Fibroblast of peridontal ligament (primary cell): ENCODE measurements around the gene RNF212.

Source experiments
- DNase-seq: peaks from one replicate; pipeline ENCODE4 v3.0.0-alpha.2; 2010; ENCODE audit errors: extremely low read depth

The RNF212 gene

GRCh38 chr4:1048773-1049590, 64.4 kb downstream of the RNF212 start:
- DNase-seq, result no peak

- DNase-seq, result no peak
These were observed 65.2 kb downstream of the RNF212 start for GRCh38 chr4:1047976-1048772.

GRCh38 chr4:1047106-1047975, 66.0 kb downstream of the RNF212 start:
- peak; percentile 74 for DNase-seq

- peak; percentile 64 for DNase-seq
These were observed 66.8 kb downstream of the RNF212 start for GRCh38 chr4:1046581-1047011.

GRCh38 chr4:1045595-1046201, 67.7 kb downstream of the RNF212 start:
- no peak for DNase-seq

GRCh38 chr4:1045193-1045594, 68.2 kb downstream of the RNF212 start:
- DNase-seq, result no peak

GRCh38 chr4:1044469-1045192, 68.7 kb downstream of the RNF212 start:
- no peak for DNase-seq

- peak; percentile 99 for DNase-seq
These were observed 69.5 kb downstream of the RNF212 start for GRCh38 chr4:1043651-1044468.

GRCh38 chr4:1043162-1043561, 70.2 kb downstream of the RNF212 start:
- DNase-seq, result no peak

GRCh38 chr4:1042352-1043055, 70.9 kb downstream of the RNF212 start:
- DNase-seq, result no peak

GRCh38 chr4:1041936-1042330, 71.4 kb downstream of the RNF212 start:
- DNase-seq, result no peak

- DNase-seq, result peak; percentile 61
These were observed 72.0 kb downstream of the RNF212 start for GRCh38 chr4:1041147-1041935.

- no peak for DNase-seq
These were observed 72.8 kb downstream of the RNF212 start for GRCh38 chr4:1040344-1041146.

GRCh38 chr4:1039493-1040343, 73.6 kb downstream of the RNF212 start:
- peak; percentile 66 for DNase-seq

GRCh38 chr4:1038948-1039492, 74.3 kb downstream of the RNF212 start:
- DNase-seq, result no peak
